ENCODE measurements around the gene OSTF1. TPM values are rescaled to one million over a fixed set of nuclear protein-coding genes. Genes with fewer than 3 reads are reported as not detected.

Gene OSTF1
- total and polyA plus RNA-seq, 2 experiments from 2014 or later = 22.4 to 29.1 TPM

GRCh38 chr9:75063556-75064305 lies 24.6 kb upstream of the OSTF1 start:
- Histone ChIP-seq H3K4me2 (no peak overlapping the region), H3K9me3 (ENCODE audit: low read depth) (no peaks in the 10 kb centered on the region), H3K9me2 (replicated peaks; ENCODE audit: insufficient read depth) (no peaks in the 10 kb centered on the region), H3K27ac (no peak overlapping the region), H3K79me2 (no peaks in the 10 kb centered on the region), H2AFZ (no peak overlapping the region), H3K4me3 (no peak overlapping the region), H3K4me1 (ENCODE audit: insufficient read depth) (peaks cover 9% of the 10 kb centered on the region), H3K27me3 (no peaks in the 10 kb centered on the region), H3K36me3 (replicated peaks; ENCODE audit: insufficient read depth, low read depth) (no peaks in the 10 kb centered on the region), H4K20me1 (ENCODE audit: insufficient read depth, poor library complexity, severe bottlenecking) (no peaks in the 10 kb centered on the region)
- no peak for DNase-seq (ENCODE audit: low spot score)
- TF ChIP-seq EZH2phosphoT487 (IDR thresholded peaks at IDR 0.05; ENCODE audit: low read depth, severe bottlenecking, unreplicated experiment) (no peak), EZH2 (IDR thresholded peaks at IDR 0.05; ENCODE audit: borderline replicate concordance) (no peak)
- TF ChIP-seq, protein P1, sequence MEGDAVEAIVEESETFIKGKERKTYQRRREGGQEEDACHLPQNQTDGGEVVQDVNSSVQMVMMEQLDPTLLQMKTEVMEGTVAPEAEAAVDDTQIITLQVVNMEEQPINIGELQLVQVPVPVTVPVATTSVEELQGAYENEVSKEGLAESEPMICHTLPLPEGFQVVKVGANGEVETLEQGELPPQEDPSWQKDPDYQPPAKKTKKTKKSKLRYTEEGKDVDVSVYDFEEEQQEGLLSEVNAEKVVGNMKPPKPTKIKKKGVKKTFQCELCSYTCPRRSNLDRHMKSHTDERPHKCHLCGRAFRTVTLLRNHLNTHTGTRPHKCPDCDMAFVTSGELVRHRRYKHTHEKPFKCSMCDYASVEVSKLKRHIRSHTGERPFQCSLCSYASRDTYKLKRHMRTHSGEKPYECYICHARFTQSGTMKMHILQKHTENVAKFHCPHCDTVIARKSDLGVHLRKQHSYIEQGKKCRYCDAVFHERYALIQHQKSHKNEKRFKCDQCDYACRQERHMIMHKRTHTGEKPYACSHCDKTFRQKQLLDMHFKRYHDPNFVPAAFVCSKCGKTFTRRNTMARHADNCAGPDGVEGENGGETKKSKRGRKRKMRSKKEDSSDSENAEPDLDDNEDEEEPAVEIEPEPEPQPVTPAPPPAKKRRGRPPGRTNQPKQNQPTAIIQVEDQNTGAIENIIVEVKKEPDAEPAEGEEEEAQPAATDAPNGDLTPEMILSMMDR (IDR thresholded peaks at IDR 0.05; ENCODE audit: poor library complexity) = no peak
- 100% methylated on average over 1 of the region's 1 CpG for WGBS (ENCODE audit: low lambda C conversion rate, missing lambda C conversion rate)

GRCh38 chr9:75064307-75065025 lies 23.8 kb upstream of the OSTF1 start:
- 93% methylated on average over 2 of the region's 2 CpGs for WGBS (ENCODE audit: low lambda C conversion rate, missing lambda C conversion rate)
- Histone ChIP-seq H3K9me3 (ENCODE audit: low read depth) (no peaks in the 10 kb centered on the region), H3K9me2 (replicated peaks; ENCODE audit: insufficient read depth) (no peaks in the 10 kb centered on the region), H4K20me1 (ENCODE audit: insufficient read depth, poor library complexity, severe bottlenecking) (no peaks in the 10 kb centered on the region), H3K4me1 (ENCODE audit: insufficient read depth) (peaks cover 9% of the 10 kb centered on the region), H3K27me3 (no peaks in the 10 kb centered on the region), H3K27ac (no peak overlapping the region), H2AFZ (no peak overlapping the region), H3K4me2 (no peak overlapping the region), H3K4me3 (no peak overlapping the region), H3K36me3 (replicated peaks; ENCODE audit: insufficient read depth, low read depth) (no peaks in the 10 kb centered on the region), H3K79me2 (no peaks in the 10 kb centered on the region)
- DNase-seq (ENCODE audit: low spot score) = no peak
- TF ChIP-seq, protein P1 (IDR thresholded peaks at IDR 0.05; ENCODE audit: poor library complexity) = no peak
- no peak for TF ChIP-seq EZH2phosphoT487 (IDR thresholded peaks at IDR 0.05; ENCODE audit: low read depth, severe bottlenecking, unreplicated experiment)
- TF ChIP-seq EZH2 (IDR thresholded peaks at IDR 0.05; ENCODE audit: borderline replicate concordance) = no peak

DNA sequence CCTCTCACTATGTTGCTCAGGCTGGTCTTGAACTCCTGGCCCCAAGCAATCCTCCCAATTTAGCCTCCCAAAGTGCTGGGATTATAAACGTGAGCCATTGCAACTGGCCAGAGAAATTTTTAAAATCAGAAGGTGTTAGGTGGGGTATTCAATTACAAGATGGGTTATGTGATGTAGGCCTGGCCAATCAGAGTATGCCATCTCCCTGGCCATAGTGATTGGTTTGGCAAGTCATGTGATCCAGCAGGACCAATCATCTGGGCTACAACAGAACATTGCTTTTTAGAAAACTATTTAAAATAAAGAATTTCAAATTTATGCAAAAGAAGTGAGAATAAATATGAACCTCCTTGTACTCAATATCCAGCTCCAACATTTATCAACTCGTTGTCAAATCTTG lies 22.8 kb upstream of the OSTF1 start:
- H3K9me3 ChIP-seq (ENCODE audit: low read depth) = no peaks in the 10 kb centered on the region
- no peaks in the 10 kb centered on the region for H3K27me3 ChIP-seq
- no peaks in the 10 kb centered on the region for H3K9me2 ChIP-seq (replicated peaks; ENCODE audit: insufficient read depth)
- H3K4me1 ChIP-seq (ENCODE audit: insufficient read depth) = peaks cover 9% of the 10 kb centered on the region
- DNase-seq (ENCODE audit: low spot score) = no peak
- H3K79me2 ChIP-seq = no peaks in the 10 kb centered on the region
- WGBS (ENCODE audit: low lambda C conversion rate, missing lambda C conversion rate) = 65% methylated on average over 2 of the region's 2 CpGs
- no peak overlapping the region for H3K4me3 ChIP-seq
- no peaks in the 10 kb centered on the region for H3K36me3 ChIP-seq (replicated peaks; ENCODE audit: insufficient read depth, low read depth)
- no peaks in the 10 kb centered on the region for H4K20me1 ChIP-seq (ENCODE audit: insufficient read depth, poor library complexity, severe bottlenecking)
- no peak overlapping the region for H2AFZ ChIP-seq
- TF ChIP-seq EZH2phosphoT487 (IDR thresholded peaks at IDR 0.05; ENCODE audit: low read depth, severe bottlenecking, unreplicated experiment) (no peak), EZH2 (IDR thresholded peaks at IDR 0.05; ENCODE audit: borderline replicate concordance) (no peak)
- TF ChIP-seq, protein P1 (IDR thresholded peaks at IDR 0.05; ENCODE audit: poor library complexity) = no peak
- no peak overlapping the region for H3K4me2 ChIP-seq
- H3K27ac ChIP-seq = no peak overlapping the region

Data from hepatocyte (in vitro differentiated cells).